Activated CD4-positive, alpha-beta T cell treated with anti-CD3 and anti-CD28 coated beads, Interleukin-2, amount 50 U/mL, for 16 hours (primary cell): ENCODE measurements around the gene RPTOR.

ENCODE experiments used
- DNase-seq: peaks from one replicate; pipeline ENCODE4 v3.0.0-alpha.2; 2020

The RPTOR gene

DNA sequence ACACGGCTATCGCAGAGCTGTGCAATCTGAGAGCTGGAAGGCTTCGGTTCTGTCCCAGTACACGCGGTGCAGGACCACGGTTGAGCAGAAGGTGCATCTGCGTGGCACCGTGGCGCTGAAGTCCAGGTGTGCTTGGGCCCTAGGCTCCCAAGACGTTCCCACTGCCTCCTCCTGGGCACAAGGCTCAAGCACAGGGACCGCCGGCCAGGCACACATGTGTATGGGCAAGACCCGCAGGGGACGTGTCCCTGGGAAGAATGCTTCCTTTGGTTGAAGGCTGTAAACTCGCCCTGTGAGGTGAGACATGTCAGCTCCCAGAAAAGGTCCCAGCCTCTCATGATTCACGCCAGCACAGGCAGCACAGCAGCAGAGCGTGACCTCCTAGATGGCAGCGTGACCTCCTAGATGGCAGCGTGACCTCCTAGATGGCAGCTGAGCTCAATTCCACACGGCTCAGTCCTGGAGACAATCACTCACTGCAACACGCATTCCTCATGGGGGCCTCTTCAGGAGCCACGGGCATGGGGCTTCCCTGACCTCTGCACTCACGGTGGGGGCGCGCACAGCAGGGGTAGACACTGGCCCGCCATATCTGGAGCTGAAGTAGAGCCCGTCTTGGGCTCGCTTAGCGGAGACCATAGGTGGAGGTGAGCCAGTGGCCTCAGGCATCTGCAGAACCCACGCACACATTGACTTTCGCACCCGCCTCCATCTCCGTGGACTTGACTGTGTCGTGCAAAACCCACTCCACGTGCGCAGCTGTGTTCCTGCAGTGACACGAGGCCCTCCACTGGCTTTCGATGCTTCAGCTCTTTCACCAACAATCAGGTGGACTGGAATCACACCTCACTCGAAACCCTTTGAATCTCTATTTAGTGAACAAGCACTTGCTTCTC is 362.0 kb downstream of the RPTOR start:
- no peak for DNase-seq

GRCh38 chr17:80907281-80907680 is 362.6 kb downstream of the RPTOR start:
- no peak for DNase-seq

DNA sequence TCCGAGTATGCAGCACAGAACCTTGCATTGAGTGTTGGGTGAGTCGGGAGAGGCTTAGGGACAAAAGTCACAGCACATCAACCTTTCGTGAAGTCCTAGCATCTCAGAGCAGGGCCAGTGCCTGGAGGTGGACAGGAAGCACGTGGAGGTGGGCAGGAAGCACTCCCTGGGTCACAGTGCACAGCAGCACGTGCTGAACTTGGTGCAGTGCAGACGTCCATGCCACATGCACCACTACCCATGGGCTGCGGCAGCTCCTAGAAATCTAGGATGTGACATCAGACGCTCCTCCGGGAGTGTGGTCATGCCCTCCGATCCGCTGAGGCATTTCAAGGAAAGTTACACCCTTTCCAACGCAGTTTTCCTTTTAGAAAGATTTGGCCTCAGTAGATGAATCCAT is 363.6 kb downstream of the RPTOR start:
- DNase-seq = no peak

DNA sequence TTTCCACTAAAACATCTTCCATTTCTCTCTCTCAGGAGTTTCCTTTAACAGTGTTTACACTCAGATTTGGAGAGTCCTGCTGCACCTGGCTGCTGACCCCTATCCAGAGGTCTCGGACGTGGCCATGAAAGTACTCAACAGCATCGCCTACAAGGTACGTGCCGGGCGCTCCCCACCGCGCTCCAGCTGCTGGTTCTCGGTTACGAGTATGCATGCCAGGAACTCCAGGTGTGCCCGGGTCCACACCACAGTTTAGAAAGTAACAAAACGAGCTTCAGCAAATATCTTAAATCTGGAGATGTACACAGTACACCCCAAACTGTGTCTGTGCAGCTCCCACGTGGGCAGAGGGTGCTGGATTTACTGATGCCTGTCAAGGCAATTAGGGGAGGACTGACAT is 364.1 kb downstream of the RPTOR start:
- no peak for DNase-seq

- no peak for DNase-seq
Observed at GRCh38 chr17:80909635-80910034, 365.0 kb downstream of the RPTOR start.

- no peak for DNase-seq
Observed at GRCh38 chr17:80910043-80910442, 365.4 kb downstream of the RPTOR start.

GRCh38 chr17:80912476-80912875 is 367.8 kb downstream of the RPTOR start:
- no peak for DNase-seq

GRCh38 chr17:80913928-80914821 is 369.5 kb downstream of the RPTOR start:
- no peak for DNase-seq

- no peak for DNase-seq
Observed at GRCh38 chr17:80916246-80916645, 371.6 kb downstream of the RPTOR start.

DNA sequence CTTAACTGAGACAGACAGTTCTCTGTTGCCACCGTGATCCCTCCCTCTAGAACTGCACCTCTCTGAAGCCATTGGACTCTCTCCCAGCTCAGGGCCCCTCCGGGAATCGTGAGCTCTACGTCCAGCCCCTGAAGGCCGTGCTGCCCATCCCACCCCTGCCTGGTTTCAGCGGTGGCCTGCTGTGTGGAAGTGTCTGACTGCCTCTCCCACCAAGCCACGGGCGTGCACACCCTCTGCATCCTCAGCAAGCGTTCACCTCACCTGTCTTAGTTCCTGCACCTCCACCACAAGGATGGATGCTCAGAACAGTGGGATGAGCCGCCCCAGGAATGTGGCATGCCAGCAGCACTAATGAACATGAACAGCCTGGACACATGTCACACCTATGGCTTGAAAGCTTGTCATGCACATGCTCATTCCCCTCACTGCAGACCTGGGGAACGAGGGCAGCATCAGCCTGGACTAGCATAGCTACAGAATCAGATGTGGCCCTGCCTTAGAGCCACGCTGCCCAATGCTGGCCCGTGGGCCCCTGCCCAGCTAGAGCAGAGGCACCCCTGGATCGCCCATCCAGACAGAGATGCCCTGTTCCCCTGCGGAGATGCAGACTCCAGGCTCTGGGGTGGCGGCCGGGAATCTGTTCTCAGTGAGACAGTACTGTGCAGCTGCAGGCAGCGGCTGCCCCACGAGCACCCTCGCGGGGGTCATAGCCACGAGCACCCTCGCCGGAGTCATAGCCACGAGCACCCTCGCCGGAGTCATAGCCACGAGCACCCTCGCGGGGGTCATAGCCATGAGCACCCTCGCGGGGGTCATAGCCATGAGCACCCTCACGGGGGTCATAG is 373.3 kb downstream of the RPTOR start:
- no peak for DNase-seq

GRCh38 chr17:80918731-80919130 is 374.1 kb downstream of the RPTOR start:
- no peak for DNase-seq

DNA sequence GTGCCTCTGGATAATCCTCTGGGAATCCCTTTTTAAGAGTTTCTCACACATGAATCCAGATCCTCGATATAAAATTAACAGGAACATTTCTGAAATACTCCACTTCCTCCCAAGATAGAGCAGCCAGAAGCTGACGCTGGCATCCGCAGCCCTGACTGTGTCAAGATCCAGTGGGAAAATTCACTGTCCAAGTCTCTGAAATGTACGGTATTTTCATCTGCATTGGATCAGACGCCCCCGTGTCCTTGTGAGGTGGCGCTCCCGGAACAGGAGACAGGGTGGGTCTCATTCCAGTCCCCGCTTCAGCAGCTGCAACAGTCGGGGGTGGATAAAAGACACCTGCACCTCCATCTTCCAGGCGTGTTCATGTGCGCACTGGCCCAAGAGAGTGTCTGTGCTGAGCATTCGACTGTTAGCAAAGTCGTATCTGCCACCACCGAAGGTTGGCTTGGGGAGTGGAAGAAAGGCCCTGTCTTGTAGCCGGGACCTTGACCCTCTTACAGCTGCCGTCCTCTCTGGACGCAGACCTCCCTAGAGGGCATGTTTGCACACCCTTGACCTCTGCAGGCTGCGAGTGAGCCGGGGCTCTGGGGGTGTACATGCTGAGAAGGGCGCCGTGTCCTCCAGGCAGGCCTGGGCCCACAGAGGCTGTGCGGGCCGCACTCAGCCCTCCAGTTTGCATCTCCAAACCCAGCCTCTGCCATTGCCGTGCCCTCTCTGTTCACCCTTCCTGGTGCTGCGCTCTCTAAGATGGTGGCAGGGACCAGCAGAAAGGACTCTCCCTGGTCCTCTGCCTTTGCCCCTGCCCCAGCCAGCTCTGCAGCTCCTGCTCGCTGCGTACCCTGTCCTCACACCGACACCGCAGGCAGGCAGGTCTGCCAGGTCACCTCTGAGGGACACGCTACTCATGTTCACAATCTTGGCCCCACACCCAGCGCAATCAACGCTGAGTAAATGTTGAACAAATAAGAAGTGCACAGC is 375.0 kb downstream of the RPTOR start:
- no peak for DNase-seq

DNA sequence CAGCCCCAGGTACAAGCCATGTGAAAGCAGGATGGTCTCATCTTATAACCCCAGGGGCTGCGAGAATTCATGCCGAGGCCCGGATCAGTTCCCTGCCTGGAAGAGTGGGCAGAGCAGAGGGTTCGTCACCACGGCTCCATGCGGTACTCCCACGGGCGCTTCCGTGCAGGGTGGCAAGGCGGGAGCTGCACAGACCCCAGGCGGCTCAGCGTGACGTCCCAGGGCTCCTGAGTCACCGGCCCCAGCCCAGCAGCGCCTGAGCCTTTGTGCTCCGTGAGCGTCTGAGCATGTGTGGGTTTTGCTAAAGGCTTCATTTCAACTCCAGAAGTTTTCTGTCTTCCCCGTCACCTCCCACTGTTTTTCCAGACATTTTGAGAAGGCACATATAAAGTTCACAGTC is 375.8 kb downstream of the RPTOR start:
- DNase-seq = no peak

DNA sequence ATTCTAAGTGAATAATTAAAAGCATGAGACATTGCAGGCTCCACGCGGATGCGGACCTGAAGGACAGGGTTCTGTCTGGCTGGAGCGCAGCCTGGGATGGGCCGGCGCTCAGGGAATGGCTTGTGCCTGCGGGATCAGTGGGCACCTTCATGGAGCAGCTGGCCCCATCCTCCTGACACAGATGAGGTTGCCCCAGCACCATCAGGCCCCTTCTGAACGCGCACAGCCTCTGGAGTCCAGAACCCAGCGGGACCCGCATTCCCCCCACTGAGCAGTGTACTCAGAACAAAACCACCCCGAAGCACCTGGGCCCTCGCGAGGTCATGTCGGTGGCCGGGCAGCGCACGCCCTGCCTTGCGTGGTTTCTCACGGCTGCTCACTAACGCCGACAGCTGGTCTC is 376.5 kb downstream of the RPTOR start:
- no peak for DNase-seq

GRCh38 chr17:80921741-80922579 is 377.3 kb downstream of the RPTOR start:
- DNase-seq = no peak

DNA sequence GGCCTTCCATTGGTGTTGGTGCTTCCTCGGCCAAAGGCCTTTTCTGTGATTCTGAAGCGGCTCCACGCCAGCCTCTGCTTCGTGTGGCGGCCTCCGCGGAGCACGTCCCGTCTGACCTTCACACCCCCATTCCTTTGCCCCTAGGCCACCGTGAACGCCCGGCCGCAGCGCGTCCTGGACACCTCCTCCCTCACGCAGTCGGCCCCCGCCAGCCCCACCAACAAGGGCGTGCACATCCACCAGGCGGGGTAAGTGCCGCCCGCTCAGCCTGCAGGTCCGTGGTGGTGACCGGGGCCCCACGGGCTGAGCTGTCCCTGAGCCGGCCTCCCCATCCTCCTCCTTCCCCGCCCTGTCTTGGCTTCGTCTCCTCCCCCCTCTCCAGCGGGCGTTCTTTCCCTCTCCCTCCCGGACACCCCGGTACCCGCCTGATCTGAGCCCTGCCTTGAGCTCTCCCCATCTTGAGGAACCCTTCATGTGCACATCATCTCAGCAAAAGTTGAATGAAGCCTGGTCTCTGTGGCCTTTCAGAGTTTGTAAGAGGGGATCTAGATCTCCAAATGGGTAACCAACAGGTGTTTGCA is 378.0 kb downstream of the RPTOR start:
- DNase-seq = no peak

DNA sequence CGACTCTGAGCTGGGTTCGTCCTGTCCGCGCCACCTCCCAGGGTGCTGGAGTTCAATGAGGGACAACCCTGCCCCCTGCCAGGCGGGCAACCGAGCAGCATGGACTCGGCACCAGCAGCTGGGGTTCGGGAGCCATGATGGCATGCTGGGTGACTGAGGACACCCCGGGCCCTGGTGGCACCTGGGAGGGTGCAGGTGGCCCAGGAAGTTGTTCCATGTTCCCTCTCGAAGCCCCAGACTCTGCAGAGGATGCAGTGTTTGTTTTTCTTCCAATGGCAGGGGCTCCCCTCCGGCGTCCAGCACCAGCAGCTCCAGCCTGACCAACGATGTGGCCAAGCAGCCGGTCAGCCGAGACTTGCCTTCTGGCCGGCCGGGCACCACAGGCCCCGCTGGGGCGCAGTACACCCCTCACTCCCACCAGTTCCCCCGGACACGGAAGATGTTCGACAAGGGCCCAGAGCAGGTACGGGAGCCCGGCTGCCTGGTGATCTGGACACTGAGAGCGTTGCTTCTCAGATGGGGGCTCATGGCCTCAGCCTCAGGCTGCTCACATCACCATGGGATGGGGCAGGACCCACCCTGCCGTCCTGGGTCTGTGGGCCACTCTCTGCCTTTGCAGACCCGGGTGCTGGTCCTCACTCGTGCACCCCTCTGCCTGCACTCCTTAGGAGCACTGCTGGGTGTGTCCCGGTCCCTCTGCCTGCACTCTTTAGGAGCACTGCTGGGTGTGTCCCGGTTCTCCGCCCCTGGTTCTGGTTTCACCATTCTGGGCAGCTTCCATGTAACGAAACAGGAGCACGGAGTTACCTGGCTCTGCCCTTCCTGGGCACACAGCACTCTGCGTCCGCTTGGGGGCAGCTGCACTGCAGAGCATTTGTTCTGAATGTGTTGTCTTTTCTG is 378.8 kb downstream of the RPTOR start:
- DNase-seq = no peak

DNA sequence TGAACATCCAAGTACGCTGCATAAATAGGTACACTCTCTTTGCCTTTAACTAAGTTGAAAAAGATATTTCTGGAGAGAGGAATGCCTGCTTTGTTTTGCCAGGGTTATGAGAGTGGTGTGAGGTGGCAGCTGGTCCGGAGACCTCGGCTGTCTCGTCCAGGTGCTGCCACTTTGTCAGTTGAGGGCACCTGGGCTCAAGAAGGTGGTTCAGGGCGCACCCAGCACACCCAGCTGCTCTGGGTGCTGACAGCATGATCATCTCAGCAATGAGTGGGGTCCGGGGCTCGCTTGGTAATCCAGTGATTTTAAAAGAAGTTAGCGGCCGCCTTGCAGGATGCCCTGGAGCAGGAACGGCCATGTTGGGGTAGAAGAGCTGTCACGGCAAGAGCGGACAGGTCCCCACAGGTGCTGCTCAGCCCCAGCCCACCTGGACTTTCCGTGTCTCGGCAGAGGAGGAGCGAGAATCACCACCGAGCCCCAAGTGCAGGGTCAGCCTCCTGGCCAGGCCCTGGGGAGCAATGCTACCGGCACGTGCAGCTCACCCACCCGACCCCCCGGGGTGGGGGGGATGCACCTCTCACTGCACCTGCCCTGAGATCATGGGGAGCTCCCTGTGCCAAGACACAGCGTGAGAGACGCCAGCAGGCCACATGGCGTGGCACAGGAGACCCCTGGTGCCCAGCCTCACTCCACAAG is 379.6 kb downstream of the RPTOR start:
- DNase-seq = no peak
